ENCODE data around the gene CIAPIN1. TPM values are rescaled to one million over a fixed set of nuclear protein-coding genes. Genes with fewer than 3 reads are reported as not detected.

The CIAPIN1 gene
- total RNA-seq, 2 donors from 2014 or later, result 19.3 to 35.0 TPM

- peaks cover 15% of the 10 kb centered on the region for H3K4me1 Mint-ChIP-seq
- H3K4me3 Mint-ChIP-seq, result peak overlapping the region; percentile 39
- H3K27ac Mint-ChIP-seq, result peak overlapping the region; percentile 63
- no peaks in the 10 kb centered on the region for H3K36me3 Mint-ChIP-seq (ENCODE audit: low read depth)
- H3K9me3 ChIP-seq (ENCODE audit: control insufficient read depth, low read length, poor library complexity, severe bottlenecking), result no peaks in the 10 kb centered on the region
- no peak for ATAC-seq
- H3K27me3 Mint-ChIP-seq, result no peaks in the 10 kb centered on the region
- DNase-seq, result no peak
These were observed 27.7 kb downstream of the CIAPIN1 start for GRCh38 chr16:57419506-57419905.

- no peaks in the 10 kb centered on the region for H3K9me3 ChIP-seq (ENCODE audit: control insufficient read depth, low read length, poor library complexity, severe bottlenecking)
- DNase-seq, result no peak
- H3K4me1 Mint-ChIP-seq, result peaks cover 15% of the 10 kb centered on the region
- peaks cover 6% of the 10 kb centered on the region for H3K27me3 Mint-ChIP-seq
- ATAC-seq, result no peak
- H3K4me3 Mint-ChIP-seq, result no peak overlapping the region
- no peak overlapping the region for H3K27ac Mint-ChIP-seq
- peaks cover 2% of the 10 kb centered on the region for H3K36me3 Mint-ChIP-seq (ENCODE audit: low read depth)
These were observed 31.1 kb downstream of the CIAPIN1 start for GRCh38 chr16:57416084-57416483.

GRCh38 chr16:57413733-57414132, 33.5 kb downstream of the CIAPIN1 start:
- Mint-ChIP-seq H3K27ac (no peak overlapping the region), H3K4me3 (no peak overlapping the region), H3K36me3 (ENCODE audit: low read depth) (peaks cover 2% of the 10 kb centered on the region), H3K27me3 (peaks cover 11% of the 10 kb centered on the region), H3K4me1 (peaks cover 10% of the 10 kb centered on the region)
- no peak for ATAC-seq
- H3K9me3 ChIP-seq (ENCODE audit: control insufficient read depth, low read length, poor library complexity, severe bottlenecking), result no peaks in the 10 kb centered on the region
- DNase-seq, result no peak

DNA sequence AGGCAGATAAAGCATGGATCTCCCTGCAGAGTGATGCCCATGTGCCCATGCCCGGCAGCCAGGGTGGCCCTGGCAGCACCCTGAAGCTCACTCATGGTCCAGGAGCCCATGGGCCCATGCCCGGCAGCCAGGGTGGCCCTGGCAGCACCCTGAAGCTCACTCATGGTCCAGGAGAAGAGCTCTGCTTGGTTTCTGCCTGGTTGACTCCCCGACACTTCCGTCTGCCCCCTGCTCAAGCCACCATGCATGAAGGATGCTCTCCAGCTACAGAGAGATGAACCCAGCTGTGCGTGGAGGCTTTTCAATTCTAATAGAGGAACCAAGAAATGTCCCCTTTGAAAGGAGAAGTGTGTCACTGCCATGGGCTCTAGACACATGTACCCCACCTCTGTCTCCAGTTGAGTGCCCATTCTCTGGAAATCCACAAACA, 33.9 kb downstream of the CIAPIN1 start:
- peak; percentile 62 for ATAC-seq
- peak overlapping the region; percentile 5 for H3K4me3 Mint-ChIP-seq
- H3K9me3 ChIP-seq (ENCODE audit: control insufficient read depth, low read length, poor library complexity, severe bottlenecking), result no peaks in the 10 kb centered on the region
- no peak overlapping the region for H3K27ac Mint-ChIP-seq
- peaks cover 9% of the 10 kb centered on the region for H3K4me1 Mint-ChIP-seq
- H3K27me3 Mint-ChIP-seq, result peaks cover 11% of the 10 kb centered on the region
- peaks cover 2% of the 10 kb centered on the region for H3K36me3 Mint-ChIP-seq (ENCODE audit: low read depth)
- no peak for DNase-seq

- ATAC-seq, result no peak
- peaks cover 11% of the 10 kb centered on the region for H3K27me3 Mint-ChIP-seq
- H3K27ac Mint-ChIP-seq, result no peak overlapping the region
- DNase-seq, result no peak
- H3K4me3 Mint-ChIP-seq, result no peak overlapping the region
- H3K9me3 ChIP-seq (ENCODE audit: control insufficient read depth, low read length, poor library complexity, severe bottlenecking), result no peaks in the 10 kb centered on the region
- H3K4me1 Mint-ChIP-seq, result peaks cover 5% of the 10 kb centered on the region
- peaks cover 2% of the 10 kb centered on the region for H3K36me3 Mint-ChIP-seq (ENCODE audit: low read depth)
These were observed 34.6 kb downstream of the CIAPIN1 start for GRCh38 chr16:57412584-57412983.

GRCh38 chr16:57411362-57411976, 35.7 kb downstream of the CIAPIN1 start:
- no peaks in the 10 kb centered on the region for H3K9me3 ChIP-seq (ENCODE audit: control insufficient read depth, low read length, poor library complexity, severe bottlenecking)
- Mint-ChIP-seq H3K36me3 (ENCODE audit: low read depth) (peaks cover 2% of the 10 kb centered on the region), H3K27me3 (peaks cover 11% of the 10 kb centered on the region), H3K4me1 (no peaks in the 10 kb centered on the region), H3K4me3 (no peak overlapping the region), H3K27ac (no peak overlapping the region)
- ATAC-seq (no peak), DNase-seq (no peak)

GRCh38 chr16:57409870-57410587, 37.2 kb downstream of the CIAPIN1 start:
- no peak for DNase-seq
- no peak overlapping the region for H3K4me3 Mint-ChIP-seq
- no peaks in the 10 kb centered on the region for H3K9me3 ChIP-seq (ENCODE audit: control insufficient read depth, low read length, poor library complexity, severe bottlenecking)
- no peak overlapping the region for H3K27ac Mint-ChIP-seq
- H3K36me3 Mint-ChIP-seq (ENCODE audit: low read depth), result peaks cover 2% of the 10 kb centered on the region
- H3K4me1 Mint-ChIP-seq, result peaks cover 2% of the 10 kb centered on the region
- H3K27me3 Mint-ChIP-seq, result peaks cover 11% of the 10 kb centered on the region
- no peak for ATAC-seq

- ATAC-seq (no peak), DNase-seq (no peak)
- Mint-ChIP-seq H3K4me3 (no peak overlapping the region), H3K27me3 (peaks cover 11% of the 10 kb centered on the region), H3K27ac (no peak overlapping the region), H3K36me3 (ENCODE audit: low read depth) (peaks cover 2% of the 10 kb centered on the region), H3K4me1 (peaks cover 2% of the 10 kb centered on the region)
- H3K9me3 ChIP-seq (ENCODE audit: control insufficient read depth, low read length, poor library complexity, severe bottlenecking), result no peaks in the 10 kb centered on the region
These were observed 38.1 kb downstream of the CIAPIN1 start for GRCh38 chr16:57409065-57409464.

DNA sequence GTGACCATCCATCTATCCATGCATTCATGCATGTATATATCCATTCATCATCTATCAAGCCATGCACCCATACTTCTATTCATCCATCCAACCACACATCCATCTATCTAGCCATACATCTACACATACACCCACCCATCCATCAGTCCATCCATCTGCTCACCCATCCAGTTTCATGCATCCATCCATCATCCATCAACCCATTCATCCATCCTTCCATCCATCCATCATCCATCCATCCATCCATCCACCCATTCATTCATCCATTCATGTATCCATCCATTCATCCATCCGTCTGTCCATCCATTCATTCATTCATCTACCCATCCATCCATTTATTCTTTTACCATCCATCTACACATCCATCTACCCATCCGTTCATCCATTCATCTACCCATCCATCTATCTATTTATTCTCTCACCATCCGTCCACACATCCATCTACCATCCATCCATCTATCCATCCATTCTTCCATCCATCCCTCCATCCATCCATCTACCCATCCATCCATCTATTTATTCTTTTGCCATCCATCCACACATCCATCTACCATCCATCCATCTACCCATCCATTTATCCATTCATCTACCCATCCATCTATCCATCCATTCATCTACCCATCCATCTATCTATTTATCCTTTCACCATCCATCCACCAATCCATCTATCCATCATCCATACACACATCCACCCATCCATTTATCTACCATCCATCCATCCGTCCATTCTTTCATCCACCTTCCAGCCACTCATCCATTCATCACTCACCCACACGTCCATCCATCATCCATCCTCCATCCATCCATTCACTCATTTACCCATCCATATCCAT, 39.4 kb downstream of the CIAPIN1 start:
- Mint-ChIP-seq H3K36me3 (ENCODE audit: low read depth) (no peaks in the 10 kb centered on the region), H3K27ac (no peak overlapping the region), H3K4me3 (no peak overlapping the region), H3K27me3 (peaks cover 5% of the 10 kb centered on the region), H3K4me1 (peaks cover 2% of the 10 kb centered on the region)
- no peak for DNase-seq
- ATAC-seq, result no peak
- no peaks in the 10 kb centered on the region for H3K9me3 ChIP-seq (ENCODE audit: control insufficient read depth, low read length, poor library complexity, severe bottlenecking)

GRCh38 chr16:57406881-57407280, 40.3 kb downstream of the CIAPIN1 start:
- H3K9me3 ChIP-seq (ENCODE audit: control insufficient read depth, low read length, poor library complexity, severe bottlenecking), result no peaks in the 10 kb centered on the region
- Mint-ChIP-seq H3K36me3 (ENCODE audit: low read depth) (no peaks in the 10 kb centered on the region), H3K27me3 (peaks cover 5% of the 10 kb centered on the region), H3K27ac (no peak overlapping the region), H3K4me1 (peaks cover 2% of the 10 kb centered on the region), H3K4me3 (no peak overlapping the region)
- ATAC-seq, result no peak
- no peak for DNase-seq

GRCh38 chr16:57405097-57405496, 42.1 kb downstream of the CIAPIN1 start:
- no peak for DNase-seq
- no peak for ATAC-seq
- Mint-ChIP-seq H3K36me3 (ENCODE audit: low read depth) (no peaks in the 10 kb centered on the region), H3K4me1 (peaks cover 2% of the 10 kb centered on the region), H3K4me3 (no peak overlapping the region), H3K27me3 (peaks cover 14% of the 10 kb centered on the region), H3K27ac (peak overlapping the region; percentile 17)
- no peaks in the 10 kb centered on the region for H3K9me3 ChIP-seq (ENCODE audit: control insufficient read depth, low read length, poor library complexity, severe bottlenecking)

DNA sequence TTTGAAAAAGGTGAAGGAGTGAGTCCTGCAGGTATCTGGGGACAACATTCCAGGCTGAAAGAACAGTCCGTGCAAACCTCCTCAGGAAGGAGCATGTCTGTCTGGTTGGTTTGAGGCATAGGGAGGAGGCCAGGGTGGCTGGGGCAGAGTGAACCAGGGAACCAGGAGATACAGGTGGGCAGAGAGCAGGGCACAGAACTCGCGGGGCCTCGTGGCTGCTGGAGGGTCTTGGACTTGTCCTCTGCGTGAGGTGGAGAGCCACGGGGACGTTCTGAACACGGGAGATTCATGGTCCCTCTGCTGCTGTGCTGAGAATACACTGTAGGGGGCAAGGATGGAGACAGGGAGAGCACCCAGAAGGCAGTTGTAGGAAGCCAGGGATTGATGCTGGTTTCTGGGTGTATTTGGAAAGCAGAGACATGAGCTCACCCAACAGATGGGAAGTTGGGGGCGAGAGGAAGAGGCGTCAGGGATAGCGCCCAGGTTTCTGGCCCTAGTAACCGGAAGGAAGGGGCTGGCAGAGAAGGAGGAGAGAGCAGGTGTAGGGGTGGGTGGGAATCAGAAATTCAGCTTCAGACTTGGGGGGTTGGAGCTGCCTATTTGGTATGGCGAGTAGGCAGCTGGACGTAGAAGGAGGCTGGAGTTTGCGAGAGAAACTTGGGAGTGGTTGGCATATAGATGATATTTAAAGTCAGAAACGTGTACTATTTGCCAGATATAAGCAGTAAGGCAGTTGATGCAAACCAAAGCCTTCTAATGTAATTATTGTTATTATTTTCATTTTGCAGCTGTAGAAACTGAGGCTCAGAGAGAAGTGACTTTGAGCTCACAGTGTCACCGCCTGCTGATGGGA, 43.0 kb downstream of the CIAPIN1 start, which contains the start of gene CCL17:
Gene CCL17 (plus strand): TSS at position 803 of the 853 bp plus-strand sequence. CDS start 9,166 bp downstream, outside the sequence.
- DNase-seq, result no peak
- Mint-ChIP-seq H3K36me3 (ENCODE audit: low read depth) (no peaks in the 10 kb centered on the region), H3K4me3 (no peak within 1 kb of the TSS), H3K4me1 (peaks cover 2% of the 10 kb centered on the region), H3K27me3 (peaks cover 9% of the 10 kb centered on the region), H3K27ac (peak within 1 kb of the TSS; percentile 17)
- no peak for ATAC-seq
- H3K9me3 ChIP-seq (ENCODE audit: control insufficient read depth, low read length, poor library complexity, severe bottlenecking), result no peaks in the 10 kb centered on the region
